HG02759 (cell line): ENCODE results near the gene KRT40.
"Not testable (repeated sequence)": the region's sequence is repeated elsewhere in the genome, so short reads cannot be mapped to it uniquely, and the experiment has no call there.

ENCODE experiments used
- ATAC-seq: cut with Tn5 transposase; IDR thresholded peaks from one replicate; pipeline ENCODE4 v1.9.1; 2021; ENCODE audit warnings: mild to moderate bottlenecking, moderate library complexity; ENCODE audit not compliant: unreplicated experiment

Gene KRT40

DNA sequence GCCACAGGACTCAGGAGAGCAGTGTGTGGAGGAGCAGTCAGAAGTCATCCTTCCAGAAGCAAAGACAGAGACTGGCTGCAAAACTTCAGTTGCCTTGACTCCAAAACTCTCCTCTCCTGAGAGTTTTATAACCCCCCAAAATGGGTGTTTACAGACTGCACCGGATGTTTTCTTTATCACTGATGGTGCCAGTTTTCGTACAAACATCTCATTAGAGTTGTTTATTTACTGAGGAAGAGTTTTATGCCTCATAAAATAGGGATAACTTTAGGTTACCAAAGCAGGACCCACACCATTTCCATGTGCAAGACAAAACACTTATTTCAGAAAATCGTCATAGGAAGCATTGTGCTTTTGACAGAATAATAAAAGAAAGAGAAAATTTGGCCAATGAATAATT lies at the start of gene KRT40:
Gene KRT40 (minus strand): TSS at position 101 of the 400 bp plus-strand sequence. CDS start 53 bp downstream, at position 48.
- no peak for ATAC-seq

DNA sequence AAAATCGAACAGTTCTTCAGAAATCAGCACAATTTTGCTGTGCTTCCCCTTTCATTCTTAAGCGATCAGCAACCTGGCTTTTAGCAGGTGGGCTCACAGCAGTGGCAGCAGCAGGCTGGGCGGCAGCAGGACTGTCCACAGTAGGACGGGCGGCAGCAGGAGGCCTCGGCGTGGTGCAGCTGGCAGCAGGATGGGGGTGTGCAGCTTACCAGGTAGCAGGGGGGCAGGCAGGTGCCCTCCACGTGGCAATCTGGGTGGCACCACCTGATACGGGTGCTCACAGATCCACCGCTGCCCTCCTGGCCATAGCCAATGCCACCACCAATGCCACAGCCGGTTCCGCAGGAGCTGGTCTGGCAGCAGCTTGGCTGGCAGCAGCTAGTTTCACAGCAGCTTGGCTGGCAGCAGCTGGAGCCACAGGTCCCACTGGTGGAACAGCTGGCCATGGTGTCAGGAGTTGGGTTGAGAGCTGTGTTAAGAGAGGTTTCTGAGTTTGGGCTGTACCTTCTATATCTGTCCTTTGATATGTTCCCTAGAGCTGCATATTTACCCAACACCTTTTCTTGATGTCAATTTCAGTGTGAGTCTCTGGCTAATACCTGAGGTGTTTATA lies 45.6 kb upstream of the KRT40 start, which contains the start of gene KRTAP1-4:
Gene KRTAP1-4 (minus strand): TSS at position 563 of the 613 bp plus-strand sequence. CDS start 117 bp downstream, at position 446.
- ATAC-seq: no peak

DNA sequence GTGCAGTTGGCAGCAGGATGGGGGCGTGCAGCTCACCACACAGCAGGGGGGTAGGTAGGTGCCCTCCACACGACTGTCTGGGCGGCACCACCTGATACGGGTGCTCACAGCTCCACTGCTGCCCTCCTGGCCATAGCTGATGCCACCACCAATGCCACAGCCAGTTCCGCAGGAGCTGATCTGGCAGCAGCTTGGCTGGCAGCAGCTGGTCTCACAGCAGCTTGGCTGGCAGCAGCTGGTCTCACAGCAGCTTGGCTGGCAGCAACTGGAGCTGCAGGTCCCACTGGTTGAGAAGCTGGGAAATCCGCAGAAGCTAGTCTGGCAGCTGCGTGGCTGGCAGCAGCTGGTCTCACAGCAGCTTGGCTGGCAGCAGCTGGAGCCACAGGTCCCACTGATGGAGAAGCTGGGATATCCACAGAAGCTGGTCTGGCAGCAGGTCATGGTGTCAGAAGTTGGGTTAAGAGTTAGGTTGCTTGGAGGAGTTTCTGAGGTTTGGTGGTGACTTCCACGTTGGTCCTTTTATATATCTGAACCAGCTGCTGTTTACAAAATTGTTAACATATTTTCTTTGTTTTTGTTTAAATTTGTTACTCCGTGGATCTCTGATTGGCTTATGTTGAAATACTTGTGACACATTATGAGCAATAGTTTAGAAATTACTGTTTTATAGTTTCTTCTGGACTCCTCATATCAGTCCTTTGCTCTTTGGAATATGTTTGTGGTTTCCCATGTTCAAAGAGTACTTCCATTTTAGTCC lies 42.8 kb upstream of the KRT40 start, which contains the start of gene KRTAP1-5:
Gene KRTAP1-5 (minus strand): TSS at position 494 of the 757 bp plus-strand sequence. CDS start 53 bp downstream, at position 441.
- no peak for ATAC-seq

DNA sequence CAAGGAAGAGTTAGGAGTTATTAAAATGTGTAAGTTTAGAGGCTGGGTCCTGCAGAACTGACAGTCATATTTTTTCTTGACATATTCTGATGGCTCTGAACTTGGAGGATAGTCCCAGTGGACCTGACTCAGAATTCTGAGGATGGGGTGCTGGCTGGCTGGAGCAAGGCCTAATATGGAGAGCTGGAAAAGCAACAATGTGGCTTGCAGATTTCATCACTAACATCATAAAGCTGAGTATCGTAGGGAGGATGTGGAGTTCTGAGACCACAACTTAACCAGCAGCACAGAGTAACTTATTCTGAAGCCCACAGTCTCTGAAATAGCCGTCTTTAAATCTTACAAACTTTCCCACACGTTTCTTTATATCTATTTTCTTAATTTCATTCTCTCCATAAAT lies 40.6 kb upstream of the KRT40 start:
- no peak for ATAC-seq

DNA sequence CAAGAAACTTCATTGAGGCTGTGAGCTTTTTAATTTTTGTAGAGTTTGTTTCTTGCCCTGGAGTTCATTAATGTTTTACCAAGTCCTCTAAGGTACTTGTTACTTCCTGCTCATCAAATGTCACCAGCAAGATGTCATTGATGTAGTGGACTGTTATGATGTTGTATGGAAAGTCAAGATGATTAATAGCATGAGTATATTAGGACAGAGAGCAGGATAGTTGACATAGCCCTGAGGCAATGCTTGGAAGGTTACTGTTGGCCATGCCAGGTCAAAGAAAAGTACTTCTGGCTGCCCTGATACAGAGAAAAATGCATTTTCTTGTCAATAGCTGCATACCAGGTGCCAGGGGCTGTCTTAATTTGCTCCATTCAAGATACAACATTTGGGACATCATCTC lies 36.2 kb upstream of the KRT40 start:
- no peak for ATAC-seq

DNA sequence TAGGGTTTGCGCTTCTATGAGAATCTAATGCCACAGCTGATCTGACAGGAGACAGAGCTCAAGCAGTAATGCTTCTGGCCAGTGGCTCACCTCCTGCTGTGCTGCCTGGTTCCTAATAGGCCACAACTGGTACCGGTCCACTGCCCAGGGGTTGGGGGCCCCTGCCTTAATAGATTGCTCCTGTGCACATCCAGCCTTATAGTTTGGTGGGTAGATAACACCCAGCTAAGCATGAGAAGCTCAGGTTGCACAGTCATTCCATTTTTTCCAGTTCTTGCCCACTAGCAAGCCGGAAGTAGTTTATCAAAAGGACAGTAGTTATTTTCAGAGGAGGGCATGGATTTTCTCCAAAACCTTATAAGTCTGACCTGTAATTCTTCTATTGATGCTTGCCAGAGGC lies 35.3 kb upstream of the KRT40 start:
- ATAC-seq: no peak

DNA sequence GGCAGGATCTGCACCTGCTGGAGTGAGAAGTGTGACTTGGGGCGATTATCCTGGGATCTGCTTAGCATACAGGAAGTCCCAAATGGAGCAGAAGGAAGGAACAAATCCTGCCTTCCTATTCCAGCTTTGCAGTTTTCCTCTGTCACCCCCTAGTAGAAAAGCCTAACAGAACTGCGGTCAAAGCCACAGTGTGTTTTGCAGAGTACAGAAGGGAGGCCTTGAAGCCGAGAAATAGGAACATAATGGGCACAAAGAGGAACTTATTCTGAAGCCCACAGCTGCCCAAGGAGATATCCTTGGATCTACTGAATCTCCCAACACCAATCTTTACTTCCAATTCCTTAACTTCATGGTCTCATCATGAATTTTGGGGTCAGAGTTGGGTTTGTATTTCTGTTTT lies 34.4 kb upstream of the KRT40 start:
- ATAC-seq: no peak

DNA sequence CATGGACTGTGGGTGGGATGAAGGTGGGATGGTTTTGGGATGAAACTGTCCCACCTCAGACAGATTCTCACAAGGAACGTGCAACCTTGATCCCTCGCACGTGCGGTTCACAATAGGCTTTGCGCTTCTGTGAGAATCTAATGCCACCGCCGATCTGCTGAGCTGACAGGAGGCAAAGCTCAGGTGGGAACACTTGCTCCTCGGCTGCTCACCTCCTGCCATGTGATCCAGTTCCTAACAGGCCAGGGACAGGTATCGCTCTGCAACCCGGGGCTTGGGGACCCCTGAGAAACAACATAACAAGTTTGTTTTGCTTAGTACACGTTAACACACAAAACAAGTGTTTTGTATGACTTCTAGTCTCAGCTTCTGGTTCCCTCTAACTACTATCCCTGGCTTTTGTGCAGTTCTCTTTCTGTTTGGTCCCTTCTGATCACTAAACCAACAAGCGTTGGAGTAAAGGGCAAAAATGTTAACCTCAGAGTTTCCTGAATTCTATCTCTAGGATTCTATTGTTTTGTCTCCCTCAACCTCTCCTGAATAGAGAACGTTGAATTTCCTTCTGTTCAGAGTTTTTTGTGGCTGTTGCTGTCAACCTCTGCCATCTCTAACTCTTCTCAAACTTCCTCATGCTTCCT lies 32.6 kb upstream of the KRT40 start:
- no peak for ATAC-seq

DNA sequence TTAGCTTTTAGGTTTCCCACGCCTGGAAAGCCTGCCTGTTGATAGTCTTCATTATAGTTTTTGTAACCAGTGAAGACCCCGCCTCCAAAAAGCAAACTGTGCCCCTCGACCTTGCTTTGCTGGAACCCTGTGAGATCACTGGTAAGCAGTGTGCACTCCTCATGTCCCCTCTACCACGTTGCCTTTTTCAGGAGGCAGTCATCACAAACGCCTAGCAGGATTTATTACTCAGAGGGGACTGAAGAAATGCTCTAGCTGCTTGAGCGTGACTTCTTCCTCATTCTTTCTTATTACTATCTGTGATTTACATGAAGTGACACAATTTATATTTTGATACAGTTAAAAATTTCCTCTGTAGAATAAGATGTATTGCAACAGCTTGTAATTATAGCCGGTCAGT lies 31.3 kb upstream of the KRT40 start:
- no peak for ATAC-seq

DNA sequence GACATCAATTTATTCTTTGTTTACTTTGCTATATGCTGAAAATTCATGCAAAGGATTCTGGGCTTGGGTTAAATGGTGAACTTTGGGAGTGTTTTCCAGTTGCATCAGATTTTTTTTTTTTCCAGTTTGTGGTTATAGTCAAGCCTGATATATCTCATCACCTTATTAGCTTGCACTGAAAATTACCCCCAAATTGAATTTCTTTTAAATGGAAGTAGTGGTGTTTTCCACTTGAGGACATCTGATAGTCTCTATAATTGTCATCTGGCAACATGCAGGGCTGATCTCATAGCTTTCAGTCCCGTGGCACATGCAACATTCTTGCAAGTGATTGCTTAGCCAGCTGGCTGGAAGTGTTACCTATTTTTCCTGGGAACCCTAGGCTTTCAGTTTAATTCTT lies 29.5 kb upstream of the KRT40 start:
- ATAC-seq: no peak

DNA sequence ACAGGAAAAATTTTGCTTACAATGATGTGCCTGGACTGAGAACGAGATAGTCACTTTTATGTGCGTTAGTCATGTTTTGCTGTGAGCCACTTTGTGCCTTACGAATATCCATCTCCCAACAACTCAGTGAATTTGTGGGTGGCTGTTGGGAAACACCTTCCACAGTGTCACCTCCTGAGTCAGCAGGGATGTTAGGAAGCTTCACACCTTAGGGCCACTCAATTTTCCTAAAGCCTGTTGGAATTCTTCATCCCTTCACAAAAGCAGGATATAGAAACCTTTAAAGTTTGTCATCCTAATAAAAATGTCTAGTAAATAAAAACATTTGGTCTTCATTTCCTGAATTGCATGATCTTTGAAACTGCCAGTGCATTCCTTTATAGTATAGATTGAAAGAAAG lies 29.1 kb upstream of the KRT40 start:
- no peak for ATAC-seq

DNA sequence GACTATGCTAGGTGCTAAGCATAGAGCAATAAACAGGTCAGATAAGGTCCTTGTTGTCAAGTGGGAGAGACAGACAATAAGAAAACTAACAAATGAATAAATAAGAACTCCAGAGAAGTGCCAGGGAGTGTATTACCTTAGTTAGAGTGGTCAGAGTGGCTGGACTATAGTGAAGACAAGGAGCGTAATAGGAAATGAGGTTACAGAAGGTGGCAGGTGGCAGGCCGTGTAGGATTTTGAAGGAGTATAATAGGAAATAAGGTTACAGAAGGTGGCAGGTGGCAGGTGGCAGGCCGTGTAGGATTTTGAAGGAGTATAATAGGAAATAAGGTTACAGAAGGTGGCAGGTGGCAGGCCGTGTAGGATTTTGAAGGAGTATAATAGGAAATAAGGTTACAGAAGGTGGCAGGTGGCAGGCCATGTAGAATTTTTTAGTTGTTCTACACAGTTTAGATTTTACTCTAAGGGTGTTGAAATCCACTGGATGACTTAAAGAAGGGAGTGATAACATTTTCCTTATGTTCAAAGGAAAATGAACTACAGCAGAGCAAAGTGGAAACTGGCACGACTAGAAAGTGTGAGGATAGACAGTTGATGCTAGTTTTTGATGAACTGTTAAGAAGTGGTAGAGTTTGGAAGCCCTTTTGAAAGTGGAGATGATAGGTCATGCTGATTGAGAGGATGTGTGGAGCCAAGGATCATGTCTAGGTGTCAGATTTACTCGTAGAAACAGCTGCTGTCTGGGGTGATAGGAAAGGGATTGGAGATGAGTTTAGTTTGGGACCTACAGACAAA lies 28.4 kb upstream of the KRT40 start:
- ATAC-seq: no peak

DNA sequence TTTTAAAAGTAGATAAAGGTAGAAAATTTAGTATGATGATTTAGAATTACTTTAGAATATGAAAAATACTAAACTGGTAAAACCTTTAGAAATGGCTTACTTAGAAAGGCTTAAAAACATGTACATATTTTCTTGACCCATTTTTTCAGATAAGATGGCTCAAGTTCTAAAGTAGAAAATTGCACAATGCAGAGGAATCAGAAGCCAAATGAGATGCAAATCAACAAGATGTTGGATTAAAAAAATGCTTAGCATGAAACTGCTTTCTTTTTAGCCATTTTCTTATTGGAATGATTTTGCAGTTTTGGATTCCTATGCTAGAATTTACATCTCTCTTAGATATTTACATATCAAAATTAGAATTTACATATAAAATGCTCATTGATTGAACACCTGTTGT lies 26.3 kb upstream of the KRT40 start:
- ATAC-seq: no peak

DNA sequence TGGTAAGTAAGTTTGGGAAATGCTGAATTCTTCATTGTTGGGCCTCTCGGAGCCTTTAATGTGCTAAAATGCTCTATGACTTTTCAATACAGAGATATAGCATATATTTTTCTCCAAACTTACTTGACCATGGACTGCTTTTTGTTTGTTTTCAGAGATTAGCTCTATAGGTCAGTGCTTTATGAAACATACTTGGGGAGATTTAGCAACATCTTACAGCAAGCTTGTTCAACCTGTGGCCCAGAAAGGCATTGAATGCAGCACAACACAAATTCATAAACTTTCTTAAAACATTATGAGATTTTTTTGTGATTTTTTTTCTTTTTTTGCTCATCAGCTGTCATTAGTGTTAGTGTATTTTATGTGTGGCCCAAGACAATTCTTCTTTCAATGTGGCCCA lies 25.8 kb upstream of the KRT40 start:
- no peak for ATAC-seq

DNA sequence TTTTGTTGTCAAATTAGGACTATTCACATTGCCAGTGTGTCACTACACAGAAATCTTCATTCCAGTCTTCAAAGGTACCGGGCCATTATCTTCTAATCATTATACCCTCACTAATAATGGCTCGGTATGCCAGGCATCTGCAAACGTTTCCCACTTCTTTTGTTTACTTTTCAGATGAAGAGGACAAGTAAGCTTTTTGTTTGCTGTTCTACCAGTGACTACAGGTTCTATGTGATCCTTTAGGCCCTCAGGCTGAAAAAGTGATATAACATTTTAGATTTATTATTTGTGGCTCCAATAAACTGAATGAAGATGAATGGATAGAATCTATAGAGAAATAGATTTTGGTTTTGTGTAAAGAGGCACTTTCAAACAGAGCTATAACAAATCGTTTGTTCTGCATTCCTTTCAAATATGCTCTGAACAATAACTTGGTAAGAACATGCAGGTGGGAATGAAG lies 25.2 kb upstream of the KRT40 start:
- ATAC-seq: no peak

DNA sequence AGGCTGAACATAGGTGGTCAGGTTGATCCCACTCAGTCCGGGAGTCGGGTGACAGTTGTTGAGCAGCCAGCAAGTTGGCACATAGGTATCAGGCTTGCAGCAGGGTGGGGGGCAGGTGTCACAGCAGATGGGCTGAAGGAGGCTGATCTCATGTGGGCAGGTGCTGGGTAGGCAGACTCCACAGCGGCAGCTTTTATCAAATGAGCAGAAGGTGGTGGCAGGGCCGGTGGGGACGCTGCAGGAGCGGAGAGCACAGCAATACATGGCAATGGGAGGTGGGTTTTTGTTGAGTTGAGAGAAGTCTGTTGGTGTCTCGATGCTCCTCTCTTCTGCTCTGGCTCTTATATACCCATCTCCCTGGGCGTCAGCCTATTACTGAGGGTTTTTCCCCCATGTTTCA lies 24.7 kb upstream of the KRT40 start, which contains the start of gene KRTAP3-1:
Gene KRTAP3-1 (minus strand): TSS at position 318 of the 400 bp plus-strand sequence. CDS start 54 bp downstream, at position 264.
- no peak for ATAC-seq

DNA sequence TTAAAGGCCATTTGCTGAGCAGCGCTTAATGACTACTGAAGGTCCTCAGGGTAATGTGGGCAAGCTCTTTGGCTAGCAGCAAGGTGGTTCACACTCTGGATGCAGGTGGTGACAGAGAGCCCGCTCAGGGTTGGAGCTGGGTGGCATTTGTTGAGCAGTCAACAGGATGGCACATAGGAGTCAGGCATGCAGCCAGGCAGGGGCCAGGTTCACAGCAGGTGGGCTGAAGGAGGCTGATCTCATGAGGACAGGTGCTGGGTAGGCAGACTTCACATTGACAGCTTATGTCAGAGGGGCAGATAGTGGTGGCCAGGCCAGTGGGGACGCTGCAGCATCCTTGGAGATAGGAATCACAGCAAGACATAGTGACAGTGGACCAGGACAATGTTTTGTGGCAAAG lies 20.3 kb upstream of the KRT40 start:
- ATAC-seq: no peak

DNA sequence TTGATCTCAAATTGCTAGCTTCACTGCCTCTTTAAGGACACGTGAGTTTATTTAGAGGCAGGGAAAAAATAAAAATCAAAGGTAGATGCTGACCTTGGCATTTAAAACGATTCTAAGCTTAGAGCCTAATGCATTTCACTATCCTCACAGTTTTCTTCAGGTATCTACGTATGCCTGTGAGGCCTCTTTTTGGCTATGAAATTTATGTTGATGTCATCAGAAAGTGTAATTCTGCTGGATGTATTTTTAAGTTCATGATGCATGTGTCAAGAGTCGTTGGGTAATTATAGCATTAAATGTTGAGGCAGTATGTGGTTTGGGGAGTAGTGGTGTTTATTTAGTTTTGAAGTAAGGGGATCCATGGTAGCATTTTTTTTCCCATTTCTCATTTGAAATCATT lies 19.8 kb upstream of the KRT40 start:
- ATAC-seq: no peak

DNA sequence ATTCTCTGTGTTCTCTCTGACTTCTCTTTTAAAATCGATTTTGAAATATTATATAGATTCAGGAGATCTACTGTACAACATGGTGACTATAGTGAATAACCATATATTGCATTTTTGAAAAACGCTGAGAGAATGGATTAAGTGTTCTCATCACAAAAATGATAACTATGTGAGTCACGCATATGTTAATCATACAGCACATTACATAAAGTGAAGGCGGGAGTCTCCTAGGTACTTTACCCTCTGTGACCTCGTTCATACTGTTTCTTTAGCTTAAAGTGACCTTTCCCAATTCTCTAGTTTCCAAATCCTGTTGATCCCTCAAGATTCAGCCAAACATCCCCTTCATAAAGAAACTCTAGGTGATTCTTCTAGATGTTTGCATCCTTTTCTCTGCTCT lies 18.7 kb upstream of the KRT40 start:
- ATAC-seq: no peak

DNA sequence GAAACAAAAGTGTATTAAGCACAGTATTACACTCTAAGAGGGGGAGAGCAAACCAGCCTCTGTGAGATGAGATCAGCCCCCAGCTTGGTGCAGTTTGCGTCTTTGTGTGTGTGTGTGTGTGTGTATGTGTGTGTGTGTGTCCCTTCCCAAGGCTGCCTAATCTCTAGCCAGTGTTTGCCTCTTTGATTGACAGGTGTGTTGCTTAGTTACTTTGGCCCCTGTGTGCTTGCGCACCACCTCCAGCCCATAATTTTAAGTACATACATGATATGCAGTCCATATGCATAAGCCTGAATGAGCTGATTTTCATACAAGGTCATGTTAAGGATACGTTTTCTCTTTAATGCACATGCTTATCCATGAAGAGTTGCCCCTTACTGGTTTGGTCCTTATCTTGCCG lies 17.7 kb upstream of the KRT40 start:
- ATAC-seq: no peak

DNA sequence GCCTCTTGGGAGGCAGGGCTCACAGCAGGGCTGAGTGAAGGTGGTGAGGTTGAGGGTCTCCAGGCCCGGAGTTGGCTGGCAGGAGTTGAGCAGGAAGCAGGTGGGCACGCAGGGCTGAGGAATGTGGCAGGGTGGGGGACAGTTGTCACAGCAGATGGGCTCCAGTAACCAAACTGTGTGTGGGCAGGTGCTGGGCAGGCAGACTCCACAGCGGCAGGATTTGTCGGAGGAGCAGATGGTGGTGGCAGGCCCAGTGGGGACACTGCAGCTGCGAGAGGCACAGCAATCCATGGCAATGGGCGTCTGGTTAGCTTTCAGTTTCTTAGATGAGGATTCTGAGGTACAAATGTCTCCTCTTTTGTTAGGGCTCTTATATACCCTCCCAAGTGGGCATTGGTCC lies 15.4 kb upstream of the KRT40 start, which contains the start of gene KRTAP3-2:
Gene KRTAP3-2 (minus strand): TSS at position 344 of the 400 bp plus-strand sequence. CDS start 53 bp downstream, at position 291.
- ATAC-seq: not testable (repeated sequence)
